Neural progenitor cell (in vitro differentiated cells): ENCODE measurements around the gene GSTA1.

Experiments used
- CTCF ChIP-seq: fragments of 200-600 bp; sonication (generic); IDR thresholded peaks from 2 replicates; pipeline ENCODE4 v1.5.1; 2017; ENCODE audit warnings: antibody characterized with exemption, mild to moderate bottlenecking
- EZH2 ChIP-seq: fragments of 200-600 bp; sonication (generic); IDR thresholded peaks from 2 replicates; pipeline ENCODE4 v1.6.1; 2017; ENCODE audit warnings: antibody characterized with exemption, mild to moderate bottlenecking, moderate library complexity

GRCh38 chr6:52802806-52803205 lies 810 bp downstream of the GSTA1 start:
- no peak for TF ChIP-seq CTCF
- TF ChIP-seq EZH2, result no peak
